GM18873 (cell line): ENCODE measurements around the gene RREB1.
"Not testable (repeated sequence)": the region's sequence is repeated elsewhere in the genome, so short reads cannot be mapped to it uniquely, and the experiment has no call there.

ENCODE experiments used
- ATAC-seq: cut with Tn5 transposase; IDR thresholded peaks from one replicate; pipeline ENCODE4 v1.9.1; 2021; ENCODE audit warnings: mild to moderate bottlenecking, moderate library complexity, moderate number of reproducible peaks; ENCODE audit not compliant: unreplicated experiment, low FRiP score

RREB1 gene

DNA sequence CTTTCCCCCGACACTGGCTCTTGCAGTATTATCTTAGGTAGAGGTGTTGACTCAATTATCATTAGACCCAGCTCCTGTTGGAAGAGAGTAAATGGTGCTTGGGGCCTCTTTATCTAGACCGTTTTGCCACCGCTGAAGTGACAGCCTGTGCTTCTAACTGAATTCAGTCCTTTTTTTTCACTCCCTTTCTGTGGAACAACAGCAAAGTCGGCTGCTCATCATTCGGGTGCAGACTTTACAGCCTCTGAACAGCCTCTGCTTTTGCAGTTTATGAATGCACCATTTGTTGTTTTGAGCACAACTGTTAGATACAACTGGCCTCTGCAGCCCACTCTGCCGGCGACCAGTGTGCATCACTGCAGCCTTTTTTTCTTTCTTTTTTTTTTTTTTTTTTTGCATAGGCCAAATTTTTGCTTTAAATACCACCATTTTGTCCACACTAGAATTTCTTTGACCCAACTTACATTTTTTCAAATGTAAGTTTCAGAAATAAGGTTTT lies 35.8 kb downstream of the RREB1 start:
- no peak for ATAC-seq

DNA sequence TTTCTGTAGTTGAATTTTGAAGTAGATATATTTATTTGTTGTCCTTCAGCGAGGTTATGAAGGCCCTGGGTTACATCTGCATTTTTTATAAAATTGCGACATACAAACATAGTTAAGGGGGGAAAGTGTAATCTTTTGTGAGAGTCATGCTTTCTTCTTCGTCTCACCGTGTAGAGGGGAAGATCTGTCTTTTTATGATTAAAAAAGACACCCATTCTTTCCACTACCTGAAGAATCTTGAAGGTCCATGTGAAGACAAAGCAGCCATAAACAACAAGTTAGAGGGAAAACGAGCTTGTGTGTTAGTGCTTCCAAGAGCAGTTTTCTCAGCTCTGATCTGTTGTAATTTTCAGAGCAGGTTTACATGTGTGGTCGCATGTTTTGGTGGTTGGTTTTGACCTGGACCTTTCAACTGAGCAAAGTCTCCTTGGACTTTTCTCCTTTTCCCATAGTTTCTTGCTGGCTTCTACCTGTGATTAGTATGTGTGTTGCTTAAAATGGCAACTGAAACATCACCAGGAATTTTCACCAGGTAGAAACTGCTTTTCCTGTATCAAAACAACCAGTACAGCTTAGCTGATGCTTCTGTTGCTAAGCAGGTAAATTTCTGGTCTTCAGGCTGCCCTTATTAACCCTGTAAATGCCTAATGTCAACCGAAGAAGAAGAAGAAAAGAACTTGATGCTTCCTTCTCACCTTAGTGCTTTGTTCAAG lies 37.3 kb downstream of the RREB1 start:
- ATAC-seq: no peak

DNA sequence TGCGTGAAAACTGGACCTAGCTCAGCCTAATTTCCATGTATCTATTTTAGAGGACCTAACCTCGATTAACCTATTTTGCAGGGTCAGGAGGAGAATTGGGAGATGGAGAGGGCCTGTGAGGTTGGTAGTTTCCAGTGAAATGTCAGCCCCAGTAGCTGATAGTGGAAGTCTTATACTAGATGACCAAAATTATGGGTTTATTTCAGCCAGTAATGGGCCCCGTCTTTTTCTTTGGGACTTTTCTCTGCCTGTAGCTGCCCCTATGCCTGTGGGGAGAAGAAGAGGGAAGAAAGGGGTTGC lies 37.8 kb downstream of the RREB1 start:
- ATAC-seq: no peak

DNA sequence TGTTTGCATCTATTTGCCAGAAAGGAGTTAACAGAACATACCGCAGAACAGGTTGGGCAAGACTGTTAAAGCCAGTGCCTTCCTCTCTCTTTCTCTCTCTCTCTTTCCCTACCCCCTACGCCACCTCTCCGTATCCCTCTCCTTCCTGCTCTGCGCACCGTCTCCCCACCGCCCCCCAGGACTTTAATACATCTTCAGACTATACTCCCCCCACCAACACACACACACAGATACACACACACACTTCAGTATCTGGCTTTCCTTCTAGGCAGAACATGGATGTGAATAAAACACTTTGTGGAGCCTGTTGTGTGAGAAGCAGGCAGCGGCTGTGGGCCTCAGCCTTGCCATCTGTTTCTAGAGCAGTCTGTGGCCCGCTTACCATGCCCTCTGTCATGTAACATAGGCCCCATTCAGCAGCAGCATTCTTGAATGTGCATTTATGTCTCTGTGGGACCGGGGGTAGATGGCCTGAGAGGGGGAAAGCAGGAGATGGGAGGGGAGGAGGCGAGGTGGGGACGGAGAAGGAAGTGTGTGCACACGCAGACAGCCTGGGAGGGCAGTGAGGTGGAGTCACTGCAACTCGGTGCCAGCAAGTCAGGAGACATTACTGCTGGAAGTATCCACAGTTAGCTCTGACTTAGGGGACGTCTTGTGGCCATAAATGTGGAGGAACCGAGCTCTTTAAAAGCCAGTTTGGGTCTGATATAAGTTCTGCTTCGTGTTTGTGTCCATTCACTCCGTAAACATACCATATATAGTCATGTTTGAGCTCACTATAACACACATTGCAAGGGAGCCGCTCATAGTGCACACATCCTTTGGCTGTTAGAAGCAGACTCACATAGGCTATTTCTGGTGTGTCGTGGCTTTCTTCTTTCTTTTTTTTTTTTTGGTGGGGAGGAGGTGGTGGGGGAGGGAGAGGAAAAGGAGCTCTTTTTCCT lies 38.4 kb downstream of the RREB1 start:
- ATAC-seq: no peak

DNA sequence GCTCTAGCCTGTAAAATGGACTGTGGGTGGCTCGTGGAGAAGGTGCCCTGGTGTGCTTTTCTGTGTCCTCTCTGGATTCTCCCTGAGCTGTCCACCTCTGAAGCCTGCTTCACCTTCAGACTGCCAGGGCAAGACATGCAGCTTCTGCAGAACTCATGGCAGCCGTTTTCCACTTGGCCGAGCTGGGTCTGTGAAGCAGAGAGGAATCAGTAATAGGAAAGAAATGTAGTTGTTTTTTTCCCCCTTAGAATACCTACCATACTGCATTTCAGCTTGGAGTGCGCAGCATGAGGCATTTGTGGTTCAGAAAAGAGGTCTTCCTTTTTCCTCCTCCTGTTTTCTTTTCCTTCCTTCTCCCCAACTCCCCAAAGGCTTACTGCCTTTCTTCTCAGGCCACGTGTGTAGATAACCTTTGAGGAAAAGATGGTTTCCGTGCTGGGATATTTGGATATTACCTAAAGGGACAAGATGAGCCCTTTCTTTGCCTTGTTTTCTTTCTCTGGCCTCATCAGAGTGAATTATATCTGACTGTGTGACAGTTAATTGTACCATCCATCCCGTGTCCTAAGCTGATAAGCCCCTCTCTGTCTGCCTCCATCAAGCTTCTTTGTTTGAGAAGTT lies 39.4 kb downstream of the RREB1 start:
- ATAC-seq: no peak

DNA sequence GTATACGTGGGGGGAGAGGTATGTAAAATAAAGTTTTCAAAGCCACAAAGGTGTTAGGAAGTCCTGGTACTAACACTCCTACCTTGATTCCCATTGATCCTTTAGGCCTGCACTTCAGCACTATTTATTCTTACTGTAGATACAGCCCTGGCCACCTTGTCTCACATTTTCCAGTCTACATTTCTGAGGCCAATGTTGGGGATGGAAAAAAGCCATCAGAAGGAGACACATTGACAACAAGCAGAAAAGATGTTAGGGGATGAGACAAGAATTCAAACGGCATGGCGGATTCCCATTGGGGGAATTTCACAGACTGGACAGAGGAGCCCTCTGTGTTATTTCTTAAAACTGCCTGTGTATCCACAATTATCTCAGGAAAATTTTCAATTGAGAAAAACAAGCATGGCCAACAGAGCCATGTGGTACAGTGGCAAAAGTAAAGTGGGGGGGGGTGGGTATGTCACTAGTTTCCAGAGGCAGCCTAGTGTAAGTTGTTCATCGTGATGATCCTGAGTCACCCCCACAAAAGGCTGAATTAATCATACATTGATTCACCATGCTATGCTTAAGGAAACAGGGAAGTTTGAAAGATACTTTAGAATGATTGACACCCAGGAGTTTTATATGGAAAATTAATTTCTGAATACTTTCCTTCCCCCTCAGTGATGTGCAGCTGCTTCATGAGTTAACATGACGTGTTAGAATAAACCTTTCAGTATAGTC lies 40.5 kb downstream of the RREB1 start:
- ATAC-seq: no peak

DNA sequence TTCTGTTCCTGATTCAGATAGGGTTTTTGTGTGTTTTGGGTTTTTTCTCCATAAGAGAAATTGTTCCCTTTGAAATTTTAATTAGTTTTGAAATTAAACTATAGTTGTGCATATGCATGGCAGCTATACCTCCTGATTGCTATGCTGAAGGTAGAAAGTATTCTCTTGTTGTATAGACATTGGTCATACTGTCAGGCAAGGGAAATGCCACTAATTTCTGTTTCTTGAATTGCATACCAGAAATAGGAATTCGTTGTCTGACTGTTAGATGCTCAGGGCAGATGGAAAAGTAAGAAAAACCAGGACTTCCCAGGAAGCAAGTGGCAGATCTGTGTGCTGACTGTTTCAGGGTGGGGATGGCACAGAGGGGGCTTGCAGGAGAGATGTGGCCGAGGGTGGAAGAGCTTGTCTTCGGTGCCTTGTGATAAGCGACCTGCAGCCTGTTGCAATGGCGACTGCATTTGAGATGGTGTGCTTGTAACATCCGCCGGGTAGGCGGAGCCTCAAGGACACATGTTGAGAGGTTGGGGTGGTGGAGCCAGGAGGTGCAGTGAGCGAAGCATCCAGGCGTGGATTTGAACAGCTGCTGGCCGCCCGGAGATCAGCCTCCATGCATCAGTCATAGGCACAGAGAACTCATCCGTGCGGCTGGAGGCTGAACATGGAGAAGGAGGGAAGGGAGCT lies 42.8 kb downstream of the RREB1 start:
- no peak for ATAC-seq

DNA sequence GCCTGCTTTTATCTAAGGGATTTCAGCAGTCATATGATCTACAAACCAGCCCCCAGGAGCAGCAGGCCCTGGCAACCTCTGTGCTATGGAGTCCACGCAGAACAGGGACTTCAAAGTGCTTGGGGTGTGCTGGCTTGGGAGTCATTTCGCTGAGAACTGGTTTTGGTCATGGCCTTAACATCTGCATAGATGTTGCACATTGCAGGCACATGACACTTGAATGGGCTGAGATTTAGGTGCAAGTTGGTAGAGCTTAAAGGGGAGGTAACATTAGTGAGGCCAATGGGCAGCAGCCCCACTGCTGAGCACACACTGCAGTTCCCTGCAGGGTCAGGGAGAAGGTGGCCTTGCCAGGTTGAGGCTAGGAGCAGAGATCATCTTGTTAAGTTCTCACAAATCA lies 43.6 kb downstream of the RREB1 start:
- ATAC-seq: no peak

DNA sequence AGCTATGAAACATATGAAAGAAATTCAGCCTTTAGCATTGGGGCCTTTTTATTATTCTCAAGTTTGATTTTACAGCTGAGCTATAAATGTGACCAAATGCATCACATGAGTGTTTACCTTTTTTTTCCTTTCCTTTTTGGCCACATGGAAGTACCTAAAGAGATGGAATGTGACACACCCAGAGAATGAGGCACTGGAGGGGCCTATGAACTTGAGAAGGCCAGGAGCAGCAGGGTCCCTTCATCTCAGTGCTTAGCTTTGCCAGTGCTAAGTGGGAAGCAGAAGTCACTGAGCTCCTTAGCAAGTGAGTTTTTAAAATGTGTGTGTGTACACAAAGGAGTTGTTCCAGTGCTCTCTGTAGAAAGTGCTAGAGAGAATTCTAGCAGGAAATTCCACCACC lies 44.7 kb downstream of the RREB1 start:
- no peak for ATAC-seq

DNA sequence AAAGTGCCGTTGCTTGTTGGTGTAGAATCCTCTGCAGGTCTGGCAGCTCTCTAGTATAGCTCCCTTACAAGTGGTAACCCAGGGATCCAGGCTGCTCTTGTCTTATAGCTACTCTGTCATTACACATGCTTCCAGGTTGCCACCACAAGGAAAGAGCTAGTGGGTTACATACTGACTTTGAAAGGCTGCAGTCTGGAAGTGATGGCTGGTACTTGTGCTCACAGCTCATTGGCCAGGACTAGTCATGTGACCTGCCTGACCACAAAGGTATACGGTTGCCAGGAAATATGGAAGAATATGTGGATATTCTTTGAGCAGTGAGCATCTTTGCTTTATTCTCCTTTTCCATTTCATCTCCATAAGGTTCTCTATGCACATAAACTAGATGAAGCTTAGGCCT lies 46.0 kb downstream of the RREB1 start:
- ATAC-seq: no peak

DNA sequence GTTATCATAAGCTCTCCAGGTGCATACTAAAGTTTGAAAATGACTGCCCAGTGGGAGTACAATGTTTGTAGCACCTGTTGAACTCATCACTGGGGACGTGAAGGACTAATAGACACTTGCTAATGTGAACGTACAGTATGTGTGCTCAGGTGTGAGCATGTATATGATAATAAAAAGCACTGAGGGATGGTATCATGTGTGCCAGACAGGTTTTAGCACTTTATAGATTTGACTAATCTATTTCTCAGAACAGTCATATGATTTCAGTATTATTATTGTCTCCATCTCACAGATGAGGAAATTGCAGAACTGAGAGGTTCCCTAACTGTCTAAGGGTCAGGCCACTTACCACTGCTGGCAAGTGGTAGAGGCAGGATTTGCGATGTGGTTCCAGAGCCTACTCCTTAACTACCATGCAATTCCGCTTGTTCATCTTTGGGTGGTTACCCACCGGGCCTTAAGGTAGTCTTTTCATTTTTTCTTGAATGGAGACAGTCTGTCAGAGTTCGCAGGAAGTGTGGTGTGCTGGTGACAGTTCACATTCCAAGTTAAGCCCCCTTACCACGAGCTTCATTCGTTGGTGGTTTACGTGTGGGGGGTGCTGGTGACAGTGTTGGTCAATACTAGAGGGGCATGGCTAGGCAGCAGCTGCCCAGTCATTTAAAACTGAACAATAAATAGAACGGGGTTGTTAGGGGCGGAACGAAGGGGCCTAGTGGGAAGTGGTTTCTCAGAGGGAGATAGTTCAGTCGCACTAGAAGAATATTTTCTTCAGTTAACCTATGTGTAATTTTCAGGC lies 46.8 kb downstream of the RREB1 start:
- peak; percentile 71 for ATAC-seq

DNA sequence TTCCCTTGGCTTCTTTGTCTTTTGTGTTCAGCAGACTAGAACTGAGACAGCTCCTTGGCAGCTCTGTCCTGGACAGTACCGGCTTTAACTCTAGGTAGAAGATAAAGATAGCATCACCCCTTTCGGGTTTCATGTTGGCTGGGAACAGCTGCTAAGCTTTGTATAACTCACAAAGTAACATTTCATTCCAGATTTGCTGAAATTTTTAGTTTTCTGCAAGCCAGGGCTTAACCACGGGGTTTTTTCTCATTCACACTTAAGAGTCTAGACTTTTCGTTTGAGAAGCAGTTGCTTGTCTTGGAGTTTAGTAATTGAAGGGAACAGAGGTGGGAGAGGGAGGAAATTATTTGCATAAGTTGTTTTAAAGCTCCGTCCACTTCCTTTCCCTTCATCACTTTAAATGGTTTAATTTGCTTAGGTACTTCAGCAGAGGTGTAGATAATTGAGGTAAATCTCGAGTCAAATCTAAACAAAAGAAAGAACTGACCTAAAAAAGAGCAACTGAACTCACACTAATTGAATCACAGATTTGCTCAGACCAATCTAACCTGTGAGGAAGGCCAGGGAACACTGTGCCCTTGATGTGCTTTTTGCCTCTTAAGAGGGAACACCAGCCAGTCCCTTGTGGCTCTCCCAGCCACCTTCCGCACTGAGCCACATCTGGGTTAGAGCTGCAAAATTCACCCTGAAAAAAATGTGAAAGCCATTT lies 48.3 kb downstream of the RREB1 start:
- no peak for ATAC-seq

DNA sequence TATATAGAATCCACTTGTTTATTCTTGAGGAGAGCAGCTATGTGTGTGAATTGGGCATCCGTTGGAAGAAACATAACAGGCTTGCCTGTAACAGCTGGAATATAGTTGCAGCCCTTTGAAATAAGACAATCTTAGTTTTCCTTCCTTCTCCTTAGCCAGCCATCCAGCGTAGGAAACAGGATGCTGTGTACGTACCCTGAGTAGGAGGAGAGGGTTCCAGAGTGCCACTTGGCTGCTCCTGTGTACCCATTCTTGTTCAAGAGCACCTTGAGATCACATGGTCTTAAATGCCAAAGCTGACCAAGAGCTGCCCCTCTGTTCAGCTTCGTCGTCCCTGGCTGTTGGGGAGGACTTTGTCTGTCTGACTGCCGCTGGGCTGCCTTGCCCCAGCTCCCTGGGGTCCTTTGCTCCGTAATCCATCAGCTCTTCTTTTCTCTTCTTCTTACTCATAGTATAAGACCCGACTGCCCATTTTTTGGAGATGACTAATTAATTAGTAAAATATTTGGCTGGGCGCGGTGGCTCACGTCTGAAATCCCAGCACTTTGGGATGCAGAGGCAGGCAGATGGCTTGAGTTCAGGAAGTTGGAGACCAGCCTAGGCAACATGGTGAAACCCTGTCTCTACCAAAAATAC lies 49.0 kb downstream of the RREB1 start:
- no peak for ATAC-seq

DNA sequence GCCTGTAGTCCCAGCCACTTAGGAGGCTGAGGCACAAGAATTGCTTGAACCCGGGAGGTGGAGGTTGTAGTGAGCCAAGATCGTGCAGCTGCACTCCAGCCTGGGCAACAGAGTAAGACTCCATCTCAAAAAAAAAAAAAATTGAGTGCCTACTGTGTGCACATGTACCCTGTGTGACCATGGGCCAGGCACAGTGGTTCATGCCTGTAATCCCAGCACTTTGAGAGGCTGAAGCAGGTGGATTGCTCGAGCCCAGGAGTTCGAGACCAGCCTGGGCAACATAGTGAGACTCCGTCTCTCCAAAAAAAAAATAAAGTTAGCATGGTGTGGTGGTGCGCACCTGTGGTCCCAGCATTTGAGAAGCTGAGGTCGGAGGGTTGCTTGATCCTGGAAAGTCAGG lies 49.5 kb downstream of the RREB1 start:
- not testable (repeated sequence) for ATAC-seq

DNA sequence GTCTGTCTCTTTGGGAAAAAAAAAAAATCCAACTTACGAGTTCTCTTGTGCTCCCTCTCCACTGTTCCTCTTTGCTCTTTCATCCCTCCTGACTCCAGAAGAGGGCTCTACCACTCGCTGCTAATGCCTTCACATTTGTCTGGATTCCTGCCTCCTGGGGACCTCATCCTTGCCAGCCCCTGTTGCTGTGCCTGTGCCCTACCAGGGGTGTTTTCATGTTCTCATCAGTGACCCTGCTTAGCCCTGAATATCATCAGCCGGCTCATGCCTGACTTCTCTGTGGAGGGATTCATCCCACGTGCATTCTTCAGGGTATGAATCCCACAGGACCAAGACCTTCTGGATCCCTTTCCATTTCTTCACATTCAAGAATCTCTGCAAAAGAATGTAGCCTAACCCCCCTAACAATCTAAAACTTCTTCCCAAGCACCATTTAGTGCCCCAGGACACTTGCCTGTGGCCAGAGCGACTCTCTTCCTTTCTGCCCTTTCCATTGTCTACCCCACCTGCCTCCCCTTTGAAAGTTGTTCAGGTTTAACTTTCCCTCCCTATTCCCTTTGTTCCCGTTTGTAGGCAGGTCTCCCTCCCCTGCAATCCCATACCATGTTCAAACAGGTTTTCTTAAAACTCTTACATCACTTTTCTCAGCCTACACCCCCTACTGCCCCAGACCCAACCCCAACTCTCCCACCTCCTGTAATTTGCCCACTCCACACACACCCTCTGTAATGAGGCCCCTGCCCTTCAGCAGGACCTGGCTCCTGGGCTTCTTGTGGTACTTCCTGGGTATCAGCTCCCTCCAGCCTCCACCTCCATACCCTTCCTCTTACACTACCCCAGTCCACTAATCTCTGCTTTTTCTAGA lies 50.2 kb downstream of the RREB1 start:
- ATAC-seq: no peak

DNA sequence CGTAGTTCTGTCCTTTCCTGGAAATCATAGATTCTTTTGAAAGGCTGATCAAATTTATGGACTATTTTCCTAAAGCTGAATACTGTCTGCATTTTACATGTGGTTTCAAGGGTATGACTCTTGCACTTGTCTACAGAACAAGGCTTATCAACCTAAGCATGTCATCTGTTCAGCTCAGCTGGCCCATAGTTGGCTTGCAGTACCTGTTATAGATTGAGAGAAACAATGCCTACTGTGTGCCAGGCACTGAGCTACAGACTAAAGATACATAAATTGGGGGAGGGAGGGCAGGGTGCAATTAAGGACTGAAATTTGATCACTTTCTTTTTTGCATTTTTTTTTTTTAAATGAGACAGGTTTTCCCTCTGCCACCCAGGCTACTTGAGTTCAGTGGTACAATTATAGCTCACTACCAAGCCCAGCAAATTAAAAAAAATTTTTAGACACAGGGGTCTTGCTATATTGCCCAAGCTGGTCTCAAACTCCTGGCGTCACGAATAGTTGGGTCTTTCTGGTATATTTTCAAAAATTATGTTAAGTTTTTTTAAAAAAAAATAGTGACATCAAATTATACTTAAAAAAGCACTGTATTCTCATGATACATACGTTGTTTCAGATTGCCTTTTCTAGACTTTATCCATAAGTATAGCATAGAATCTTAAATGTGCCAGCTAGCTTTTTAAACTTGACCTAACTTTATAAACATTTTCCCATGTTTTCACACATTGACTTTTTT lies 52.2 kb downstream of the RREB1 start:
- ATAC-seq: no peak

DNA sequence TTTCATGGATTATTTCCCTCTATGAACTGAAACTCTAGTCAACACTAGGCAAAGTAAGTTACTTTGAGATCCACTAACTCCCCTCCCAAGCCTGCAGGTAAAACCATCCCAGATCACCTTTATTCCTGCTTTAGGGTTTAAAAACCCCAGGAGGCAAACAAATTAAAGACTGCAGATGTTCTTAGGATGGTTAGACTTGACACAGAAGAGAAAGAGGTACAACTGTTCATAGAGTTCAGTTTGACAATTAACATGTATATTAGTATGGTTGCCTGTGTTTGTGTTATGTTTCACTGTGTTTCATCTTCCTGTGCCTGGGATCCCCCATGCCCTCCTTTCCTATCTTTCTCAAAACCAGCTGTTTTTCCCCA lies 53.5 kb downstream of the RREB1 start:
- no peak for ATAC-seq
